KMS-11 (cell line): Measurements from ENCODE around the gene NUP214.

Source experiments
- H2AFZ ChIP-seq: fragments of 200-600 bp; sonication (generic); 2 replicates; pipeline ENCODE4 v1.6.1; 2016; ENCODE audit warnings: antibody characterized with exemption, mixed run types, low read depth
- H3K27ac ChIP-seq: fragments of 200-600 bp; sonication (generic); 2 replicates; pipeline ENCODE4 v1.6.1; 2016; ENCODE audit warnings: mild to moderate bottlenecking, mixed run types
- H3K27me3 ChIP-seq: fragments of 200-600 bp; sonication (generic); 2 replicates; pipeline ENCODE4 v1.6.1; 2017; ENCODE audit warnings: mild to moderate bottlenecking, low read depth, mixed run types, moderate library complexity; ENCODE audit not compliant: insufficient read depth
- H3K36me3 ChIP-seq: fragments of 200-600 bp; sonication (generic); 2 replicates; pipeline ENCODE4 v1.6.1; 2017; ENCODE audit warnings: mild to moderate bottlenecking, mixed run types; ENCODE audit not compliant: insufficient read depth
- H3K4me1 ChIP-seq: fragments of 200-600 bp; sonication (generic); 2 replicates; pipeline ENCODE4 v1.6.1; 2016; ENCODE audit warnings: mild to moderate bottlenecking, low read depth, mixed run types; ENCODE audit not compliant: poor library complexity, severe bottlenecking
- H3K4me2 ChIP-seq: fragments of 200-600 bp; sonication (generic); 2 replicates; pipeline ENCODE4 v1.7.0; 2016; ENCODE audit warnings: mild to moderate bottlenecking, mixed run types
- H3K4me3 ChIP-seq: fragments of 200-600 bp; sonication (generic); IDR thresholded peaks from 2 replicates; pipeline ENCODE4 v1.6.1; 2017; ENCODE audit warnings: low read depth, low read length, mixed read lengths; ENCODE audit not compliant: insufficient read depth
- H3K79me2 ChIP-seq: fragments of 200-600 bp; sonication (generic); 2 replicates; pipeline ENCODE4 v1.6.1; 2016; ENCODE audit warnings: low read depth, mixed run types; ENCODE audit not compliant: insufficient read depth
- H3K9ac ChIP-seq: fragments of 200-600 bp; sonication (generic); 2 replicates; pipeline ENCODE4 v1.6.1; 2016; ENCODE audit warnings: mild to moderate bottlenecking, mixed run types
- H4K20me1 ChIP-seq: fragments of 200-600 bp; sonication (generic); 2 replicates; pipeline ENCODE4 v1.6.1; 2016; ENCODE audit warnings: mild to moderate bottlenecking, mixed run types; ENCODE audit not compliant: insufficient read depth
- TF ChIP-seq, protein P1 (sequence below): fragments of 200-600 bp; sonication (generic); conservative IDR thresholded peaks from 2 replicates; pipeline ENCODE4 v1.6.1; 2017; ENCODE audit warnings: low read depth, mild to moderate bottlenecking, antibody characterized with exemption, low read length, moderate library complexity, mixed read lengths

NUP214 gene

GRCh38 chr9:131095666-131096268, 29.6 kb upstream of the NUP214 start:
- Histone ChIP-seq H2AFZ (no peak overlapping the region), H3K4me2 (no peak overlapping the region), H3K27ac (no peak overlapping the region), H3K27me3 (peaks cover 29% of the 10 kb centered on the region), H3K9ac (no peak overlapping the region), H4K20me1 (no peaks in the 10 kb centered on the region), H3K4me1 (no peaks in the 10 kb centered on the region), H3K36me3 (no peaks in the 10 kb centered on the region), H3K4me3 (no peak overlapping the region), H3K79me2 (no peaks in the 10 kb centered on the region)
- TF ChIP-seq, protein P1, sequence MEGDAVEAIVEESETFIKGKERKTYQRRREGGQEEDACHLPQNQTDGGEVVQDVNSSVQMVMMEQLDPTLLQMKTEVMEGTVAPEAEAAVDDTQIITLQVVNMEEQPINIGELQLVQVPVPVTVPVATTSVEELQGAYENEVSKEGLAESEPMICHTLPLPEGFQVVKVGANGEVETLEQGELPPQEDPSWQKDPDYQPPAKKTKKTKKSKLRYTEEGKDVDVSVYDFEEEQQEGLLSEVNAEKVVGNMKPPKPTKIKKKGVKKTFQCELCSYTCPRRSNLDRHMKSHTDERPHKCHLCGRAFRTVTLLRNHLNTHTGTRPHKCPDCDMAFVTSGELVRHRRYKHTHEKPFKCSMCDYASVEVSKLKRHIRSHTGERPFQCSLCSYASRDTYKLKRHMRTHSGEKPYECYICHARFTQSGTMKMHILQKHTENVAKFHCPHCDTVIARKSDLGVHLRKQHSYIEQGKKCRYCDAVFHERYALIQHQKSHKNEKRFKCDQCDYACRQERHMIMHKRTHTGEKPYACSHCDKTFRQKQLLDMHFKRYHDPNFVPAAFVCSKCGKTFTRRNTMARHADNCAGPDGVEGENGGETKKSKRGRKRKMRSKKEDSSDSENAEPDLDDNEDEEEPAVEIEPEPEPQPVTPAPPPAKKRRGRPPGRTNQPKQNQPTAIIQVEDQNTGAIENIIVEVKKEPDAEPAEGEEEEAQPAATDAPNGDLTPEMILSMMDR = no peak

GRCh38 chr9:131096269-131097125, 28.9 kb upstream of the NUP214 start, which contains the start of gene AIF1L:
Gene AIF1L (plus strand): TSS chr9:131096531. CDS start chr9:131096630, 99 bp downstream.
- Histone ChIP-seq H3K36me3 (no peaks in the 10 kb centered on the region), H3K4me2 (peak within 1 kb of the TSS; percentile 21; the same call in 1 of the 2 replicates), H2AFZ (peak within 1 kb of the TSS; percentile 38; the same call in 1 of the 2 replicates), H3K27me3 (peaks cover 29% of the 10 kb centered on the region), H3K9ac (no peak within 1 kb of the TSS), H4K20me1 (no peaks in the 10 kb centered on the region), H3K4me3 (no peak within 1 kb of the TSS), H3K4me1 (no peaks in the 10 kb centered on the region), H3K27ac (no peak within 1 kb of the TSS), H3K79me2 (no peaks in the 10 kb centered on the region)
- TF ChIP-seq, protein P1 = no peak

DNA sequence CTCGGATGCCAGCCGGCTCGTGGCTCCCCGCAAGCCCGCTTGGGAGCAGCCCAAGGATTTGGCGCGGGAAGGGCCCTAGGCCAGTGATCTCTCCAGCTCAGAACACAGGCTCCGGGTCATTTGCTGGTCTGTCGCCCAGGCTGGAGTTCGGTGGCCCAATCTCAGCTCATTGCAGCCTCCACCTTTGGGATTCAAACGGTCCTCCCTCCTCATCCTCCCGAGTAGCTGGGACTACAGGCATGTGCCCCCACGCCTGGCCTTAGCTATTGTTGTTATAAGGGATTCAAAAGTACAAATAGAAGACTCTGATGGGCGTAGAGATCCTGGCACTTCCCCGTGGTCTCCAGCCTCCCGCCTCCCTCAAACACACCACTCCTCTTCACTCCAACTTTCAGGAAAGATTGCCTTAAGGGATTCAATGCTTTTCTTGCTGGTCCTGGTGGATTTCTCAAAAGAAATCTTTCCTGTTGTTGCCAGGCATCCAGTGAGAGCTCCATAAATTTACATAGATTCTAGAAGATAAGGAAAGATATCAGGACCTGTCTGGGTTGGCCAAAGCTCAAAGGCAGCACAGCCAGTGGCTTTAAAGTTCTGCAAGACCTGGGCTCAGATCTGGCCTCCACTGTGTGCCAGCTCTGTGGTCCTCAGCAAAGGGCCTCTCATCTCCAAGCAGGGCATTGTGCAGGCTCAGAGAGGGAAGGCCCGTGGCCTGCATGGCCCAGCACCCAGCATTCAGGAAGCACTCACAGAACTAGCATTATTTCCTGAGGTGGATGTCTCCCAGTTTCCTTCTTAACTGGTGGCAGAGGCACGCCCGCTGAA, 28.0 kb upstream of the NUP214 start:
- H3K9ac ChIP-seq = no peak overlapping the region
- no peaks in the 10 kb centered on the region for H3K4me1 ChIP-seq
- TF ChIP-seq, protein P1 = no peak
- H4K20me1 ChIP-seq = no peaks in the 10 kb centered on the region
- no peaks in the 10 kb centered on the region for H3K36me3 ChIP-seq
- H3K4me3 ChIP-seq = no peak overlapping the region
- no peaks in the 10 kb centered on the region for H3K79me2 ChIP-seq
- H3K27ac ChIP-seq = no peak overlapping the region
- peaks cover 29% of the 10 kb centered on the region for H3K27me3 ChIP-seq
- peak overlapping the region; percentile 38; the same call in 1 of the 2 replicates for H2AFZ ChIP-seq
- no peak overlapping the region; the same call in 1 of the 2 replicates for H3K4me2 ChIP-seq

GRCh38 chr9:131097948-131098278, 27.5 kb upstream of the NUP214 start:
- Histone ChIP-seq H4K20me1 (no peaks in the 10 kb centered on the region), H2AFZ (no peak overlapping the region), H3K79me2 (no peaks in the 10 kb centered on the region), H3K4me1 (no peaks in the 10 kb centered on the region), H3K4me2 (no peak overlapping the region), H3K27me3 (peaks cover 29% of the 10 kb centered on the region), H3K9ac (no peak overlapping the region), H3K27ac (no peak overlapping the region), H3K4me3 (no peak overlapping the region), H3K36me3 (no peaks in the 10 kb centered on the region)
- TF ChIP-seq, protein P1 = no peak
